AG09309 (cell line): ENCODE measurements around the gene ATRAID.

ENCODE experiments used
- DNase-seq: peaks from one replicate; pipeline ENCODE4 v3.0.0-alpha.2; 2010; ENCODE audit warnings: low read depth
- H3K4me3 ChIP-seq: 2 replicates; pipeline ENCODE4 v1.5.1; 2011; ENCODE audit warnings: mild to moderate bottlenecking, low read depth, low read length, moderate library complexity; ENCODE audit not compliant: control insufficient read depth
- TF ChIP-seq, protein P1 (sequence below): IDR thresholded peaks from 2 replicates; pipeline ENCODE4 v1.5.1; 2011; ENCODE audit warnings: mild to moderate bottlenecking, low read depth, low read length, inconsistent platforms; ENCODE audit not compliant: insufficient read depth, control insufficient read depth; ENCODE audit errors: missing control alignments

The ATRAID gene

DNA sequence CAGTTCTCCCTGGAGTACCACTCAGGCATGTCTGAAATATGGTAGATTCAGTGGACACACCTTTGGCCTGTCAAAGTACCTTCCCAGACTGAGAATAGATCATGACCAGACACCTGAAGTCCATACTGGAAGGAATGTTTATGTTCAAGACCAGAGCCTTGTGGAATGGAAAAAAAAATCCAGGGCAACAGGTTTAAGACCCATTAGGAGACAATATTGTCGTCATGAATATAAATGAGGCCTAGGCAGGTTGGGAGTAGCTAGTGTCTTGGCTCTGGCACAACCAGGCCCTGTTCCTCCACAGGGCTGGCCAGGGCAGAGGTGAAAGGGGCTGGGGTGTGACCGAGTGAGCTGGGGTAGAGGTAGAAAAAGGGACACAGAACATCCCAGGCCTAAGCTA is 13.2 kb upstream of the ATRAID start:
- DNase-seq: no peak
- TF ChIP-seq, protein P1, sequence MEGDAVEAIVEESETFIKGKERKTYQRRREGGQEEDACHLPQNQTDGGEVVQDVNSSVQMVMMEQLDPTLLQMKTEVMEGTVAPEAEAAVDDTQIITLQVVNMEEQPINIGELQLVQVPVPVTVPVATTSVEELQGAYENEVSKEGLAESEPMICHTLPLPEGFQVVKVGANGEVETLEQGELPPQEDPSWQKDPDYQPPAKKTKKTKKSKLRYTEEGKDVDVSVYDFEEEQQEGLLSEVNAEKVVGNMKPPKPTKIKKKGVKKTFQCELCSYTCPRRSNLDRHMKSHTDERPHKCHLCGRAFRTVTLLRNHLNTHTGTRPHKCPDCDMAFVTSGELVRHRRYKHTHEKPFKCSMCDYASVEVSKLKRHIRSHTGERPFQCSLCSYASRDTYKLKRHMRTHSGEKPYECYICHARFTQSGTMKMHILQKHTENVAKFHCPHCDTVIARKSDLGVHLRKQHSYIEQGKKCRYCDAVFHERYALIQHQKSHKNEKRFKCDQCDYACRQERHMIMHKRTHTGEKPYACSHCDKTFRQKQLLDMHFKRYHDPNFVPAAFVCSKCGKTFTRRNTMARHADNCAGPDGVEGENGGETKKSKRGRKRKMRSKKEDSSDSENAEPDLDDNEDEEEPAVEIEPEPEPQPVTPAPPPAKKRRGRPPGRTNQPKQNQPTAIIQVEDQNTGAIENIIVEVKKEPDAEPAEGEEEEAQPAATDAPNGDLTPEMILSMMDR: no peak
- no peak overlapping the region for H3K4me3 ChIP-seq

DNA sequence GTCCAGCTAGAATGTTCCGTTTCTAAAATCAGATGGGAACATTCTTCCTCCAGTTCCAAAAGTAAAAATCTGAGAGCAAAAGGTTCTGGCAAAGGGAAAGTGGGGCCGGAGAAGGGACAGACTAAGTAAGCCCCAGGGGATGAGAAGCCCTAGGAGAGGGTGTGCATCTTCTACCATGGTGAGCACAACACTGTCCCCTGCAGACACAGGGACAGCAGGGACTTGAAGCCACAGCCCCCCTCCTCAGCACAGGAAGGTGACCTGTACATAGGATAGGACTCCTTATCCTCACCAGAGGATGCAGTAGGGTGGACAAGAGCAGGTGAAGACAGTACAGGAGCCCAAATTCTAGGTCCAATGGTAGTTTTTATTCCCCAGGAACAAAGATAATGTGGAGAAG is 12.6 kb upstream of the ATRAID start:
- H3K4me3 ChIP-seq: no peak overlapping the region
- no peak for DNase-seq
- TF ChIP-seq, protein P1: no peak

DNA sequence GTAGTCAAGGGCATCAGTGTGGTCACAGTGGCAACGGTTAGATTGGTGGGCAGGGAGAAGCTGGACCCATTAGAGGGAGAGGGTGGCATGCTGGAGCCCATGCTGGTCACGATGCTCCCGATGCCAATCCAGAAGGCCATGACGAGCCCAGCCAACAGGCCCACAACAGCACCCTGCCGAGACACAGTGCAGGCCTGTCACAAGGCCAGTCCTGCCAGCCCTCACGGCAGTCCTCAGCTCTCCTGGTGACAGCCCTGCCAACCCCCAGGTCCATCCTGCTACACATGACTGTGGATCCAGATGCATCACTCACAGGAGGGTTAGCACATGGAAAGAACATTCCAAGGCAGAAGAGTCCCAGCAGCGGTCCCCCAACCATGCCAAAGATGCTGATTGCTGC is 10.2 kb upstream of the ATRAID start:
- TF ChIP-seq, protein P1: no peak
- DNase-seq: no peak
- H3K4me3 ChIP-seq: no peak overlapping the region

DNA sequence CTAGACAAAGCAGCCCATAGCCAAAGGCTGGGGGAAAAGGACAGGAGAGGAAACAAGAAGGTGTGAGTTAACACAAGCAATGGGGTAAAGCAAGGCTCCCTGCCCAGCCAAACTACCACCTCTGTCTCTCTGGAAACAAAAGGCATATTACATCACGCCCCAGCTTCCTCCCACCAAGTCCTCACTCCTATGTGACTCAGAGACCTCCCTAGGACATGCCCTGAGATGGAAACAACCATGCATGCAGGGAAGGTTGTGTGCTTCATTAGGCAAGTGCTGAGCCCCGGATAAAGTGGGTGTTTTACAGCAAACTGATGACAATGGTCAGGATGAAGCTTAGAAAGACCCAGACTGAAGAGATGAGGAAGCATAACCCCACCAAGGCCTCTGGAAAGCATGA is 9.0 kb upstream of the ATRAID start:
- no peak for DNase-seq
- TF ChIP-seq, protein P1: no peak

DNA sequence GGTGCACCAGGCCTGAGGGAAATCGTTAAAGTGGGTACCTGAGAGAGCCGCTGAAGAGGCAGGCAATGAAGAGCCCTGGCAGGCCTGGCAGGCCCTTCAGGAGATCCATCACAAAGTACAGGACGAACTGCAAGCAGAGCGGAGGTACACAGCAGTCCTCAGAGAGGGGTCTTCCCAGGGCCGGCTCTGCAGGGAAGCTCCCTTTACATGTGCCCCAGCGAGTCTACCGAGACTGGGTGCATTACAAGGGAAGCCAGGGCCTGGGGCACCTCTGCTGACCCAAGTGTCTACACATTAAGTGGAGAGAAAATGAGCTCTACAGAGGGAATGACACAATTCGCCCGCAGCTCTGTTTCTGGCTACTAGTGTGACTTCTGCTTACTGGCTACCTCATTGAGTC is 8.1 kb upstream of the ATRAID start:
- TF ChIP-seq, protein P1: no peak
- H3K4me3 ChIP-seq: no peak overlapping the region
- no peak for DNase-seq

More for the DNA sequence above, 9.0 kb upstream of the ATRAID start:
- H3K4me3 ChIP-seq: no peak overlapping the region

DNA sequence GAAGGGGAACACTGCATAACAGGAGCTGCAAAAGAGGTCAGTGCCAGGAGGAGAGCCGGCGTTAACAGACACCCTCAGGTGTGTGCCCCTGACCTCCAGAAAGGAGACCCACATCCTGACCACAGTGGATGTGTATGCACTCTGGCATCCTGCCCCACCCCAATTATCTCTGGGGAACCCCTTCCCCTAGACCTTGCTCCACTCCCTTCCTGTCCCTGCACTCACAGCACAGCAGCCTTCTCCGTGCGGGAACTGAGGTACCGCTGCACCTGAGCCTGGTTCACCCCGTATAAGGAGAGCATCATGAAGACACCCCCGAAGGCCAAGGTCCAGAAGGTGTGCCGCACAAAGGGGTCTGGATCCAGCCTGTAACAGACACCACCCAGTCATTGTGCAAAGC is 7.3 kb upstream of the ATRAID start:
- no peak overlapping the region for H3K4me3 ChIP-seq
- no peak for DNase-seq
- TF ChIP-seq, protein P1: no peak

DNA sequence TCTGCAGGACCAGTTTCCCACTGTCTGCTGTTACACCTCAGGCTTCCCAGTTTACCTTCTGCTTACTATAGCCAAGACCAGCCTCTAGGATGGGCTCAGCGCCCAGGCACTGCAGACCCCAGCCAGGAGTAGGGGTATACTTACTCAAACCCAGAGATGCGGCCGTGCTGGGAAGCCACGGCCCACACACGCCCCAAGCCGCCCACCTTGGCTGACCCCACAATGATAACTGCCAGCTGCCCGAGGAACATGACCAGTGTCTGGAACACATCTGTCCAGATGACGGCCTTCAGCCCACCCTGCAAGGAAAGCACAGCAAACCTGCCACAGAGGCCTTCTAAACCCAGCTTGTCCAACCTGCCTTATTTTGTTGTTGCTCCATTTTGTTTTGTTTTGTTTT is 6.6 kb upstream of the ATRAID start:
- no peak for DNase-seq
- no peak overlapping the region for H3K4me3 ChIP-seq
- TF ChIP-seq, protein P1: no peak
